ENCODE data around the gene MPIG6B.
A peak's percentile ranks its signal among the peaks of the same experiment; 100 is the strongest.

MPIG6B gene

DNA sequence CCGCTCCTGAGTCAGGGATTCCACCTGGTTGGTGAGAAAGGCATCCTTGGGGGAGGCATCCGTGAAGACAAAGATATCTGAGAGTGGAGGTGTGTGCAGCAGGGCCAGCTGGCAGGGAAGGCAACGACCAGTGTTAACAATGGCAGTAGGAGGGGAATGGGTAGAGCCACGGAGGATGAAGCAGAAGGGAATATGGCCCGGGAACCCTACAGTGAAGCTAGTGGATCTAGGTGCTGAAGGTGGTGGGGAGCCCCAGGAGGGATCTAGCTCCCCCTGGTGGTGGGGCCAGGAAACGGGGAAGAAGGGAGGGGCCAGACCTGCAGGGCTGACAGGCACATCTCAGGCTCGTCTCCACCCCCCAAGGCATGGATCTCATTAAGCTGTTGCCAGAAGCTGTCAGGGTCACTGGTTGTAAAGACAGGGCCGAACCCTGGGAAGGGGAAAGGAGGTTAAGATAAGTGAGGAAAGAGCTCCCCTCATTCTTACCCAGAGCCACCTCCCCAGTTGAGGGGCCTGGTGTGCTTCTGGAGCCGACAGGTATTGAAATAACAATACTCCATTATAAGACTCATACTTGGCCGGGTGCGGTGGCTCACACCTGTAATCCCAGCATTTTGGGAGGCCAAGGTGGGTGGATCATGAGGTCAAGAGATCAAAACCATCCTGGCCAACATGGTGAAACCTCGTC, 46.7 kb downstream of the MPIG6B start:
- DNase-seq: peak; percentile 91

DNA sequence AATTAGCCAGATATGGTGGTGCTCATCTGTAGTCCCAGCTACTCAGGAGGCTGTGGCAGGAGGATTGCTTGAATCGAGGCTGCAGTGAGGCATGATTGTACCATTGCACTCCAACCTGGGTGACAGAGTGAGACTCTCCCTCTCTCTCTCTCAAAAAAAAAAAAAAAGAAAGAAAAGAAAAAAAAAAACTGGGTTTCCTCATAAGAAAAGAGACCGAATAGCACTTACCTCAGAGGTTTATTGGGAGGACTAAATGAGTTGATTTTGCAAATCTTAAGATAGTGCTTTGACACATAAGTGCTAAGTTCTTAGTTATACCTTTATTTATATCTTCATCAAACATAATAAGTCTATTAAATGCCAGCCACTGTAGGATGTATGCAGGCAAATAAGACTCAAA, 47.7 kb downstream of the MPIG6B start:
- DNase-seq: no peak

DNA sequence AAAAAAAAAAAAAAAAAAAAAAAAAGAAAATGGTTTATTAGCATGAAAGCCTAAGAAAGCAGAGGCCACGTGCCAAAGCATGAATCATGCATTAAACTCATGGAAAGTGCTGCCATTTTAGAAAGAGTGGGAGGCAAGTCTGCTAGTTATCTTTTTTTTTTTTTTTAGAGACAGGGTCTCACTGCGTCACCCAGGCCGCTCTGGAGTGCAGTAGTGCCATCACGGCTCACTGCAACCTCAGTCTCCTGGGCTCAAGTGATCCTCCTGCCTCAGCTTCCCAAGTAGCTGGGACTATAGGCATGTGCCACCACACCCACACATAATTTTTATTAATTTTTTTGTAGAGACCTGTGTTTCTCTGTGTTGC, 48.8 kb downstream of the MPIG6B start:
- peak; percentile 36 for DNase-seq

DNA sequence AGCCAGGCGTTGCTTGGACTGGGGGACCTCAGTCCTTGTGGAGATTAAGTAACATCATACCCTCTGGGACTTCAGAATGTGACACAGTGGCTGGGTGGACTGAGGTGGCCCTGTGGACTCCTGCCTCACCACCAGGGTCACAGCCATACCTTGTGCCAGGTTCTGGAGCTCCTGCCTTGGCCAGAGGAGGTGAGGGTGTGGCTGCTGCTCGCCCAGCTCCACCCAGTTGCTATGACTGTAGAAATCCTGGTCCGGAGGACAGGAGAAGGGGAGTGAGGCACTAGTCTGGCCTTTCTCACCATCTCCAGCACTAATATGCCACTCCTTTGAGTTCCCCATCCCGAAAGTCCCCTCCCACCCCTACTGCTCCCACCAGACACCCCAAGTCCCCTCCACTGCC, 52.0 kb downstream of the MPIG6B start:
- DNase-seq: no peak

DNA sequence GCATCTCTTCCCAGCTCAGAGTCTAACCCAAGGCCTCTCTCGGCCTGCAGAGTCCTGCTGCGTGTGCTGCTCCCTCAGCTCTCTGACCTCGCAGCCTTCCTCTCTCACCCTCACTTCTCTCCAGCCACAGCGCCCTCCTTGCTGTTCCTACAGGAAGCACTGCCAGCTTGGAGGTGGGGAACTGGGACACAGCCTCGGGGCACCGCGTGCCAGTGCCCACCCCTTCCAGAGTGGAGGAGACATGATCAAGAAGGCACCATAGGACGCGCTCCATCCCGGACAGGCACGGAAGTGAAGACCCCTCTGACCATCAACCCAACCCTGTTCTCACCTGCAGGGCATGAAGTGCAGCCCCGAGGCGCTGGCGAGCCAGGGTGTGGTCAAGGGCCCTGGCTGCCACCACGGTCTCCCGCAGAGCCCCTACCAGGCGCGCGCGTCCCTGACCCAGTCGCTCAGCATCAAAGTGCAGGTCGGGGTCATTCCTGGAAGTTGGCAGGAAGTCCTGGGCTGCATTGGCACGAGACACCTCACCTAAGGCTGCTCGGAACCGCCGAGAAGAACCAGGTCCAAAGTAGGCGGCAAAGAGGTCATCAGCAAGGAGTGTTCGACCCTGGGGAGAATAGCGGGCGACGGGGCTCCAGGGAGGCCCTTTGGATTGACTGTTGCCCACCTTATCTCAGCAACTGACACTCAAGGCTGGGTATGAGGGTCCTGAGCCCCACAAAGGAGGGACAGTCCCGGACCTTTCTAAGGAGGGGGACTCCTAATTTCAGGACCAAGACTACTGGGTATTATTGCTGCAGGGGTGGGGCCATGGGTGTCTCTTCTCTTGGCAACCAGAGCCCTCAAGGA, 52.7 kb downstream of the MPIG6B start:
- DNase-seq: no peak

Measured in activated CD4-positive, alpha-beta T cell treated with anti-CD3 and anti-CD28 coated beads for 48 hours (primary cell).